Measurements from ENCODE around the gene PTPN4.
"Not testable (repeated sequence)": the region's sequence is repeated elsewhere in the genome, so short reads cannot be mapped to it uniquely, and the experiment has no call there.

The PTPN4 gene

DNA sequence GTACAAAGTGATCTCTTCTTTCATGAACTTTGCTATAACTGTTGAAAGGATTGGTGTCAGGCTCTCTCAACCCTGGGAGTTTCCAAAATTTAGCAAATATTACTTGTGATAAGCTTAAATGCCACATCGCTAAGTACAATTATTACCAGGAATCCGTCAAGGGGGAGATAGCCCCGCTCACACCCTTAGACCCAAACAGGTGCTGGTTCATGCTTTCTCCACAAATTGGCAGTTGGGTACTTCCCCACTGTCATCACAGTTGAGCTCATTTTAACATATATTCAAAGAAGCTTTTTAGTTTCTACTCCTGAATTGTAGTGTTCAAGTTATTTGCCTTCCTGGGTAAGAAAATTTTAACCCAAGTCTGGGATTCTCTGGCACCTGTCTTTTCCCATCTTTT is 223.4 kb downstream of the PTPN4 start:
- no peak for DNase-seq
- in situ Hi-C loops (cut with MboI; ENCODE audit: low pct_unique_long_range_greater_than_20kb, low sequenced_read_pairs) = no loop called here

DNA sequence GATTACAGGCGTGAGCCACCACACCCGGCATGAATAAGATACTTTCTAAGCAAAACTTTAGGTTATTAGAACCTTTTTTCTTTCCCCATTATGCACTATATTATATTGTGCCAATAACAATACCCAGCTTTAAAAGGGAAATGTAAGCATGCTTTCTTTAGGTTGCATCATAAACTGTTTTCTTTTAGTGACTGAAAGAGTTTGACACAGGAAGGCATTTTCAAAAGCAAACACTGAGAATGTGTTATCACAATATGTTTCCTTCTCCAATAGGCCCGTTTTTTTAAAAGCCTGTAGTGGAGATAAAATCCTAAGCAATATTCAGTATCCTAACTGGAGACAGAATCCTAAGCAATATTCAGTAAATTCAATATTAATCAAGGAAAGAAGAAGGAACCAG is 236.4 kb downstream of the PTPN4 start:
- no peak for DNase-seq
- in situ Hi-C loops (cut with MboI; ENCODE audit: low pct_unique_long_range_greater_than_20kb, low sequenced_read_pairs) = no loop called here

- in situ Hi-C loops (cut with MboI; ENCODE audit: low pct_unique_long_range_greater_than_20kb, low sequenced_read_pairs); DNase-seq: not testable (repeated sequence)
These were observed 237.5 kb downstream of the PTPN4 start for GRCh38 chr2:119996896-119997891.

DNA sequence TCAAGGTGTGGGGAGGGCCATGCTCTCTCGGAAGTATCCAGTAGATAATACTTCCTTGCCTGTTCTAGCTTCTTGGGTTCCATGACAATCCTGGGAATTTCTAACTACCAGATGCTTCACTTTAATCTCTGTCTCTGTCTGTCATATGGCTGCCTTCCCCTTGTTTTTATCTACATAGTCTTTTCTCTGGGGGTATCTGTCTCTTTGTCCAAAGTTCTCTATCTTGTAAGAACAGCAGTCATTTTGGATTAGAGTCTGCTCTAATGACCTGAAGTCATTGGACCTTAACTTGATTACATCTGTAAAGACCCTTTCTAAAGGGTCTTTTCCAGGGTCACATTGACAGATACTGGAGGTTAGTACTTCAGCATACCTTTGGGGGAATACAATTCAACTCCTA is 241.7 kb downstream of the PTPN4 start:
- in situ Hi-C loops (cut with MboI; ENCODE audit: low pct_unique_long_range_greater_than_20kb, low sequenced_read_pairs) = no loop called here
- DNase-seq = no peak

DNA sequence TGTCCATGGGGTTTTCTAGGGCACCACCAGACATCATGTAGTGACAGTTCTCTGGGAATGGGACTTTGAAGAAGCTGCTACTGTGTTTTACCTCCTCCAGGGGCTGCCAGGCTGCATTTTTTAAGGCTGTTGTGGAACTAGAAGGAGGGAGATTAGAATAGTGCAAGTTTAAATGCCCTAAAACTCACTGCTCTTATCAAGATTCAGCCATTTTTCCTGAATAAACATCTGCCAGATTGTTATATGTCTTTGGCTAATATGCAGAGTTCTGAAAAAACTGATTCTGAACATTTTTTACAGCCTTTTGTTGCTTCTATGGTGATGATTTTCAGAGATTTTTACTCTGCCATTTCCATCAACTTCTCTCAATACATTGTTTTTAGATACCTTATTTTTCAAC is 244.5 kb downstream of the PTPN4 start:
- no peak for DNase-seq

GRCh38 chr2:120005834-120006521 is 246.3 kb downstream of the PTPN4 start:
- DNase-seq = no peak

More for the DNA sequence above, 244.5 kb downstream of the PTPN4 start:
- in situ Hi-C loops (cut with MboI; ENCODE audit: low pct_unique_long_range_greater_than_20kb, low sequenced_read_pairs) = no loop called here

GRCh38 chr2:120007851-120008250 is 248.1 kb downstream of the PTPN4 start:
- in situ Hi-C loops (cut with MboI; ENCODE audit: low pct_unique_long_range_greater_than_20kb, low sequenced_read_pairs) = no loop called here
- no peak for DNase-seq

More at GRCh38 chr2:120005834-120006521, 246.3 kb downstream of the PTPN4 start:
- in situ Hi-C loops (cut with MboI; ENCODE audit: low pct_unique_long_range_greater_than_20kb, low sequenced_read_pairs) = no loop called here

GRCh38 chr2:120012363-120012762 is 252.6 kb downstream of the PTPN4 start:
- DNase-seq = no peak
- in situ Hi-C loops (cut with MboI; ENCODE audit: low pct_unique_long_range_greater_than_20kb, low sequenced_read_pairs) = no loop called here

GRCh38 chr2:120012771-120013596 is 253.3 kb downstream of the PTPN4 start, which contains the start of gene EPB41L5:
Gene EPB41L5 (plus strand): TSS chr2:120013077. CDS start chr2:120019085, 6,008 bp downstream.
- DNase-seq = peak; percentile 94
- in situ Hi-C loops (cut with MboI; ENCODE audit: low pct_unique_long_range_greater_than_20kb, low sequenced_read_pairs) = no loop called here

- in situ Hi-C loops (cut with MboI; ENCODE audit: low pct_unique_long_range_greater_than_20kb, low sequenced_read_pairs) = no loop called here
- DNase-seq = no peak
These were observed 254.0 kb downstream of the PTPN4 start for GRCh38 chr2:120013597-120014223.

- DNase-seq = no peak
- in situ Hi-C loops (cut with MboI; ENCODE audit: low pct_unique_long_range_greater_than_20kb, low sequenced_read_pairs) = no loop called here
These were observed 254.7 kb downstream of the PTPN4 start for GRCh38 chr2:120014226-120014980.

- in situ Hi-C loops (cut with MboI; ENCODE audit: low pct_unique_long_range_greater_than_20kb, low sequenced_read_pairs) = no loop called here
These were observed 257.1 kb downstream of the PTPN4 start for GRCh38 chr2:120016800-120017199.

DNA sequence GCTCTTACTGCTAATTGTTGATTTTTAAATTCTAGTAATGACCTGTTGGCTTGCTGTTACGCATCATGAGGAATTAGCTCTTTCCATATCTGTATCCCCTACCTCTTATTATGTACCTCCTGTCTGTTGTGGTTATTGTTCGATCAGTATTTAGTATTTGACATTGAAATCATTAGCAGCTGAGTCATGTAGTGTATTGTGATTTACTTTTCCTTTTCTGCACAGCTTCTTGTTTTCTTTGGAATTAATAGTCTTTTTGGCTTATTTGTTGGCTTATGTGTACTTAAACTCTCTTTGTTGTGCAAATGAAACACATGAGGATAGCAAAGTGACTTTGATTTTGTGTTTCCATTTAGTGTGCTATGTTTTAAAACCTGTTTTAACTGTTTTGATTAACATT is 257.5 kb downstream of the PTPN4 start:
- in situ Hi-C loops (cut with MboI; ENCODE audit: low pct_unique_long_range_greater_than_20kb, low sequenced_read_pairs) = no loop called here
- DNase-seq = no peak

More at GRCh38 chr2:120016800-120017199, 257.1 kb downstream of the PTPN4 start:
- no peak for DNase-seq

- DNase-seq = no peak
- in situ Hi-C loops (cut with MboI; ENCODE audit: low pct_unique_long_range_greater_than_20kb, low sequenced_read_pairs) = no loop called here
These were observed 258.8 kb downstream of the PTPN4 start for GRCh38 chr2:120018549-120018948.

DNA sequence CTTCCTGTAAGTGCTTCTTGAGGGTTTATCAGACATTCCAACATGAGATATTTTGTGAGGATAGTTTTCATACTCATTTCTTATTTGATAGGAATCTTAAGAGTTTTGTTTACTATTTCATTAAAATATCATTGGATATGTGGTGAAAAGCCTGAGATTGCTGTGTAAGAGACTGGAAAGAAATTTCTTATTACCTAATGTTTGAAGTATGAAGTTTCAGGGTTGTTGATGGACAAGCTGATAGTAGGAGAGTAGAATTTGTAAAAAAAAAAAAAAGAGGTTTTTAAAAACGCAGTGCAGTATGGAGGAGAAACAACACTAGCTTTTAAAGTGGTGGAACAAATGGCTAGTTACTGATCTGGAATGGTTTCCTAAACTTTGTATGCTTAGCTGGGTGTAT is 260.8 kb downstream of the PTPN4 start:
- in situ Hi-C loops (cut with MboI; ENCODE audit: low pct_unique_long_range_greater_than_20kb, low sequenced_read_pairs) = no loop called here
- DNase-seq = no peak

GRCh38 chr2:120022505-120022904 is 262.8 kb downstream of the PTPN4 start:
- DNase-seq; in situ Hi-C loops (cut with MboI; ENCODE audit: low pct_unique_long_range_greater_than_20kb, low sequenced_read_pairs): not testable (repeated sequence)

DNA sequence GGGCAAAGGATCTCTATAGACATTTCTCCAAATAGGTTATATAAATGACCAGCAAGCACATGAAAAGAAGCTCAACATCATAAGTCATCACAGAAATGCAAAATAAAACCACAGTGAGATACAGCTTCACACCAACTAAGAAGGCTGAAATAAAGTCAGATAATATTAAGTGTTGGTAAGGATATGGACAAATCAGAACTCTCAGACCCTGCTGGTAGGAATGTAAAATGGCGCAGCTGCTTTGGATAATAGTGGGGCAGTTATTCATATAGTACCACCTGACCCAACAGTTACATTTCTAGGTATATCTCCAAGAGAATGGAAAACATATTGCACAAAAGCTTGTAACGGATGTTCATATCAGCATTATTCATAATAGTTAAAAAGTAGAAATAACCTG is 267.2 kb downstream of the PTPN4 start:
- in situ Hi-C loops (cut with MboI; ENCODE audit: low pct_unique_long_range_greater_than_20kb, low sequenced_read_pairs) = no loop called here
- no peak for DNase-seq

- DNase-seq = no peak
- in situ Hi-C loops (cut with MboI; ENCODE audit: low pct_unique_long_range_greater_than_20kb, low sequenced_read_pairs) = no loop called here
These were observed 269.1 kb downstream of the PTPN4 start for GRCh38 chr2:120028795-120029194.
